Measurements from ENCODE around the gene NKPD1.

Gene NKPD1

DNA sequence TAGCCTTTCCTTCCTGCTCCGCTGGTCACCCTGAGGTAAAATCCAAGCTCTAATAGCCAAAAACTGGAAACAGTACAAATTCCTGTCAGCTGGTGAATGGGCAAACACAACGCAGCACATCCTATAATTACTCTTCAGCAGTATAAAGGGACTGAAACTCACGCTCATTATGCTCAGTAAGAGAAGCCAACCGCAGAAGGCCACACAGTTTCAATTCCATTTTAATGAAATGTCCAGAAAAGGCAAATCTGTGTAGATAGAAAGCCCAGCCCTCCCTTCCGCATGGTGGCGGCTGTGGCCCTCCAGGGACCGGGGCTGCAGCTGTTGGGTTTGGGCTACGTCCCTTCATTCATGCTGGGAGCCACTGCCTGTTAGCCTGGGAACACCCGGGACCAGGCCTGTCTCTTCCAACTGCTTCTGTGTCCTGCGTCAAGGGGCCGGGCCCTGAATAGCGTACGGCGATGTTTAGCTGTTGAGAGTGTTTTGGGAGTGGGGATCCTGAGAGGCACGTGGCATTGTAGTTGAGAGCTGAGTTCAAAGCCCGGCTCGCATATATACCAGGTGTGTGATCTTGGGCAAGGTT is 23.5 kb downstream of the NKPD1 start:
- H3K27me3 ChIP-seq (ENCODE audit: insufficient read depth, low read length) = no peaks in the 10 kb centered on the region
- H3K4me3 ChIP-seq (ENCODE audit: low read depth, low read length) = no peak overlapping the region
- no peaks in the 10 kb centered on the region for H3K36me3 ChIP-seq (ENCODE audit: insufficient read depth, low read length)
- no peak overlapping the region for H2AFZ ChIP-seq (ENCODE audit: low read length, unreplicated experiment)
- H3K79me2 ChIP-seq (ENCODE audit: control insufficient read depth, insufficient read depth, low read length, unreplicated experiment) = no peaks in the 10 kb centered on the region
- no peak overlapping the region for H3K27ac ChIP-seq (ENCODE audit: low read depth, low read length)
- no peaks in the 10 kb centered on the region for H3K4me1 ChIP-seq (ENCODE audit: control insufficient read depth, insufficient read depth, low read length, unreplicated experiment)

DNA sequence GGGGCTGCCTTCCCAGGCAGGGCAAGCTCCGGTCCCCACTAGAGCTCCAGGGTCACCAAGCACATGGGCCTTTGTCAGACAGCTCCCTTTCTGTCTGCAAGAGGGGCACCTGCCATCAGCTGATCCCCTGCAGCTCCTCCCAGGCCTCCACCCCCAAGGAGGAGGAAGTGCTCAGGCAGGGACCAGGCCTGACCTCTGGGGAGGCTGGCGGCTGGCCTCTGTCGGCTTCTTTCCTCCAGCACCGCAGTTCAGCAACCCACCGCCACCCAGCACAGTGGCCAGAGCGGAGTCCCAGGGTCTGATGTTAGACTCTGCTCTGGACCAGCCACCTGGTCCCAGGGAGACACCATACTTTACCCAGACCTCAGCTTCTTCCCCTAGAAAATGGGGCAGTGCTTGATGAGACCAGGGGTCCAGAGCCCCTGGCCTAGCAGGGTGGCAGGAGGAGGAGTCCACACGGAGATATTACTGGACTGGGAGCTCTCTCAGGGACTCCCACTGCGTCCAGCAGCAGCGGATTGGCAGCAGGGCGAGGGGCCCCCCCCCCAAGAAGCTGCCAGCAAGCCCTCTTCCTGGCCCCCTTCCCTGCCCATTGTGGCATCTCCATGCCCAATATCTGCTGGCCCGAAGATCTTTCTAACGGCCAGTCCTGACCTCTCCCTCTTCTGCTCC is 24.1 kb downstream of the NKPD1 start:
- no peaks in the 10 kb centered on the region for H3K79me2 ChIP-seq (ENCODE audit: control insufficient read depth, insufficient read depth, low read length, unreplicated experiment)
- H3K4me3 ChIP-seq (ENCODE audit: low read depth, low read length) = no peak overlapping the region
- H3K4me1 ChIP-seq (ENCODE audit: control insufficient read depth, insufficient read depth, low read length, unreplicated experiment) = no peaks in the 10 kb centered on the region
- H3K27ac ChIP-seq (ENCODE audit: low read depth, low read length) = no peak overlapping the region
- no peak overlapping the region for H2AFZ ChIP-seq (ENCODE audit: low read length, unreplicated experiment)
- no peaks in the 10 kb centered on the region for H3K36me3 ChIP-seq (ENCODE audit: insufficient read depth, low read length)
- no peaks in the 10 kb centered on the region for H3K27me3 ChIP-seq (ENCODE audit: insufficient read depth, low read length)

DNA sequence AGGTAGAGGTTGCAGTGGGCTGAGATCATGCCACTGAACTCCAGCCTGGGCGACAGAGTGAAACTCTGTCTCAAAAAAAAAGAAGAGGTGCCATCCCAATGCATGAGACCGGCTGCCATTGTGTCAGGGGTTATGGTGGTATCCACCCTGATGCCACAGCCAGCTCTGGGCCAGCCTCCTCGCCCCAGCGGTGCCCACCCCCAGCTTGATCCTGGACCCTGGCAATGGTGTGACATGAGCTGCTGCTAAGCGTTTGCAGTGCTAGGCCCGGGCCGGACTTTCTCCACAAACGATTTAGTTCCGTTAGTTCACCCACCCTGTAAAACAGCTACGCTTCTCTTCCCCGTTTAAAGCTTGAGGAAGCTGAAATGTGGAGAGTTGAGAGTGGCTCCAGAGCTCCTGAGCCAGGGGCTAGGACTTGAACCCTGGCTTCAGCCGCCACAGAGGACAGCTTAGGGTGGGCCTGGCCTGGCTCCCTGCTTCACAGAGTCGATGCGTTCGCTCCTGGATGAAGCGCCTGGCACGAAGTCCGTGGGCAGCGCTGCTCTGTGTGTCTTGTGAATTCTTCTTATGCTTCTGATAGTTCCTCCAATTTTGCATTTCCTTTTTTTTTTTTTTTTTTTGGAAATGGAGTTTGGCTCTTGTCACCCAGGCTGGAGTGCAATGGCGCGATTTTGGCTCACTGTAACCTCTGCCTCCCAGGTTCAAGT is 25.5 kb downstream of the NKPD1 start:
- Histone ChIP-seq H3K4me1 (ENCODE audit: control insufficient read depth, insufficient read depth, low read length, unreplicated experiment) (no peaks in the 10 kb centered on the region), H3K27ac (ENCODE audit: low read depth, low read length) (no peak overlapping the region), H2AFZ (ENCODE audit: low read length, unreplicated experiment) (no peak overlapping the region), H3K36me3 (ENCODE audit: insufficient read depth, low read length) (no peaks in the 10 kb centered on the region), H3K4me3 (ENCODE audit: low read depth, low read length) (no peak overlapping the region), H3K27me3 (ENCODE audit: insufficient read depth, low read length) (no peaks in the 10 kb centered on the region), H3K79me2 (ENCODE audit: control insufficient read depth, insufficient read depth, low read length, unreplicated experiment) (no peaks in the 10 kb centered on the region)

DNA sequence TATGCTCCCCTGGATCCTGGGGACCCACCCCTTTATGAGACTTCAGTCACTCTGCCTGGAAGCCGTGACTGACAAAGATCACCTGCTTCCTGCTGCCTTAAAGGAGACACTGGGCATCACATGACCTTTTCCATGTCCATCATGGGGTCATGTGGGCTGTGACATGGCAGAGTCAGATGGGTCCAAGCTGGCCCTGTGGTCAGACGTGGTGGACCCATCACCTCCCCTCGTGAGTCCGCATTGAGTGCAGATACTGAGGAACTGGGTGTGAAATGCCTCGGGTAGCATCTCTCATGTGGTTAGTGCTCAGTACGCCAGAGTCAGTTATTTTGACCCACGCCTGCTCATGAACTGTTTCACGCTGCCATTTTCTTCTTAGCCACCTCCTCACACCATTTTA is 27.1 kb downstream of the NKPD1 start:
- no peaks in the 10 kb centered on the region for H3K36me3 ChIP-seq (ENCODE audit: insufficient read depth, low read length)
- no peaks in the 10 kb centered on the region for H3K27me3 ChIP-seq (ENCODE audit: insufficient read depth, low read length)
- H3K4me3 ChIP-seq (ENCODE audit: low read depth, low read length) = no peak overlapping the region
- H3K79me2 ChIP-seq (ENCODE audit: control insufficient read depth, insufficient read depth, low read length, unreplicated experiment) = no peaks in the 10 kb centered on the region
- no peaks in the 10 kb centered on the region for H3K4me1 ChIP-seq (ENCODE audit: control insufficient read depth, insufficient read depth, low read length, unreplicated experiment)
- H3K27ac ChIP-seq (ENCODE audit: low read depth, low read length) = no peak overlapping the region
- no peak overlapping the region for H2AFZ ChIP-seq (ENCODE audit: low read length, unreplicated experiment)

DNA sequence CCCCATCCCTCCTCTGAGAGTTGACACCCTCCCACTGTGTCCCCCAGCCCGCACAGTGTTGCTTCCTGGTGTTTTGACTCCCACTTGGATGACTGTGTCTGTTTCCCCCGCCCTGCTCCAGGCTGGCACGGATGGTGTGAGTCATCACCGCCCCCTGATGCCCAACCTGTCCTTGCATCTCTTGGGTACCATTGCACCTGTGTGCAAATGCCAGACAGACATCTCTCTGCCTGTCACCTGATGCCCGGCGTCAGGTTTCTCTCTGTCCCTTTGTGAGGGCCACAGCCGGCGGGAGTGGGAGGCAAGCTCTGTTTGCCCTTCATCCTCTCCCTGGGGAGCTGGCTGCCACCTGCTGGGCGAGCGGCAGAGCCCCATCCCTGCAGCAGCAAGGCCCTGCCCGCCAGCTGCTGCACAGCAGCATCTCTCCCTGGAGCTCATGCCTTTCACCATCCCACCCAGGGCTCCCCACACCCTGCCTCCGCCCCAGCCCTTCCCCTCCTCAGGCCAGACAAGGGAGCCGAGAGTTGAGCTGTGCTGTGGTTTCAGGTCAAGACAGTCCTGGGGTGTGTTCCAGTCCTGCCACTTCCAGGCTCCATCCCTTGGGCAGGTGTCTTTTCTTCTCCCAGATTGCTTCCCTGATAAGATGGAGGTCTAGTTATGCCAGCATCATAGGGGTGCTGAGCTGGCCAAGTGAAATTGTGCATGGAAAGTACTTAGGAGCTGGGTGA is 29.7 kb downstream of the NKPD1 start:
- no peaks in the 10 kb centered on the region for H3K36me3 ChIP-seq (ENCODE audit: insufficient read depth, low read length)
- H3K27ac ChIP-seq (ENCODE audit: low read depth, low read length) = no peak overlapping the region
- H3K4me1 ChIP-seq (ENCODE audit: control insufficient read depth, insufficient read depth, low read length, unreplicated experiment) = no peaks in the 10 kb centered on the region
- H2AFZ ChIP-seq (ENCODE audit: low read length, unreplicated experiment) = no peak overlapping the region
- H3K4me3 ChIP-seq (ENCODE audit: low read depth, low read length) = no peak overlapping the region
- H3K27me3 ChIP-seq (ENCODE audit: insufficient read depth, low read length) = no peaks in the 10 kb centered on the region
- H3K79me2 ChIP-seq (ENCODE audit: control insufficient read depth, insufficient read depth, low read length, unreplicated experiment) = peaks cover 10% of the 10 kb centered on the region

DNA sequence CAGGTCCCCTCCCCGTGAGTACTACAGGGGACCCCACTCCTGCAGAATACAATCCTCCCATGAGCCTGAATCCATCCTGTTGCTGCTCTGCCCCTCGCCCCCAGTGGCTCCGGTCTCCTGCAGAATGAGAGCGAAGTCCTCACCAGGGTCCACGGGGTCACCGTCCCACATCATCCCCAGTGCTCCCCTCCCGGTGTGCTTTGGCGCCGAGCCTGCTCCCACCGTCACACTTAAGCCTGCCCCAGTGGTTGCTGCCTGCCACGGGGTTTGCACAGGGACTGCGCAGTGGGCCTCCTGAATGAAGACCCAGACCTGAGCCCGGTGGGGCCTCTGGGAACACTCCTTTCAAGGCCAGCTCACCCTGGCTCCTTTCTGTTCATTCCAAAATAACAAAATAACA is 30.5 kb downstream of the NKPD1 start:
- no peaks in the 10 kb centered on the region for H3K27me3 ChIP-seq (ENCODE audit: insufficient read depth, low read length)
- no peak overlapping the region for H3K27ac ChIP-seq (ENCODE audit: low read depth, low read length)
- no peak overlapping the region for H2AFZ ChIP-seq (ENCODE audit: low read length, unreplicated experiment)
- no peak overlapping the region for H3K4me3 ChIP-seq (ENCODE audit: low read depth, low read length)
- no peaks in the 10 kb centered on the region for H3K4me1 ChIP-seq (ENCODE audit: control insufficient read depth, insufficient read depth, low read length, unreplicated experiment)
- peaks cover 13% of the 10 kb centered on the region for H3K79me2 ChIP-seq (ENCODE audit: control insufficient read depth, insufficient read depth, low read length, unreplicated experiment)
- no peaks in the 10 kb centered on the region for H3K36me3 ChIP-seq (ENCODE audit: insufficient read depth, low read length)

DNA sequence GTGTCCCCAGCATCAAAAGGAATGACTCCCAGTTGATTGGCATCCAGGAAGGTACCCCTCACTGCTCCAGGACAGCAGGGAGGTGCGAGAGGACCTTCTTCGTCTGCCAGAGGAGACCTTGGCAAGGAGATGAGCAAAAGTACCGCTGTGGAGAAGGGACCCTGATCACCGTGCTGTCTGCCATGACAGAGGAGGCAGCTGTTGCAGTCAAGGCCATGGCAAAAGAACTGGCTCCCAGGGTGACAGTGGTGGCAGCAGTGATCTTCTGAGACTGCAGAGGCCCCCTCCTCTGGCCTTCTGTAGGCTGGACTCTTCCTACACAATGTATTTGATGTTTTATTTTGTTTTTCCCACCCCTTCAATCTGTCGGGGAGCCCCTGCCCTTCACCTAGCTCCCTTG is 32.0 kb downstream of the NKPD1 start:
- Histone ChIP-seq H3K36me3 (ENCODE audit: insufficient read depth, low read length) (no peaks in the 10 kb centered on the region), H3K27me3 (ENCODE audit: insufficient read depth, low read length) (no peaks in the 10 kb centered on the region), H3K4me1 (ENCODE audit: control insufficient read depth, insufficient read depth, low read length, unreplicated experiment) (no peaks in the 10 kb centered on the region), H2AFZ (ENCODE audit: low read length, unreplicated experiment) (no peak overlapping the region), H3K4me3 (ENCODE audit: low read depth, low read length) (no peak overlapping the region), H3K79me2 (ENCODE audit: control insufficient read depth, insufficient read depth, low read length, unreplicated experiment) (peaks cover 13% of the 10 kb centered on the region), H3K27ac (ENCODE audit: low read depth, low read length) (no peak overlapping the region)

DNA sequence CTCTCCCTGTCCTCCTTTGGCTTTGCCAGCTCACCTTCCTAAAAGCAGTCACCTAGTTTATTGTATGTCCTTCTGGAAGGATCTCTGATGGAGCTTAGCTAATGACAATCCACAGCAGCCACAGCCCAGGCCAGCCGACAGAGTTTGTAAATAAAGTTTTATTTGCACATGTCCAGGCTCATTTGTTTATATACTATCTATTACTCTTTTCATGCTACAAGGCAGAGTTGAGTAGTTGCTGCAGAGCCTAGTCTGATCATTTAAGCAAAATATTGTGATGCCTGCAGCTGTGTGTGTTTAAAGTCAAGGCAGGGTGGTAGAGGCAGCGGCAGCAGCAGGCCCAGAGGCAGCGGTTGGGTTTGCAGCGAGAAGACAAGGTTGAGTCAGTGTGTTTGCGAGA is 32.6 kb downstream of the NKPD1 start:
- no peak overlapping the region for H3K4me3 ChIP-seq (ENCODE audit: low read depth, low read length)
- no peaks in the 10 kb centered on the region for H3K4me1 ChIP-seq (ENCODE audit: control insufficient read depth, insufficient read depth, low read length, unreplicated experiment)
- peaks cover 13% of the 10 kb centered on the region for H3K79me2 ChIP-seq (ENCODE audit: control insufficient read depth, insufficient read depth, low read length, unreplicated experiment)
- no peaks in the 10 kb centered on the region for H3K27me3 ChIP-seq (ENCODE audit: insufficient read depth, low read length)
- no peaks in the 10 kb centered on the region for H3K36me3 ChIP-seq (ENCODE audit: insufficient read depth, low read length)
- no peak overlapping the region for H2AFZ ChIP-seq (ENCODE audit: low read length, unreplicated experiment)
- H3K27ac ChIP-seq (ENCODE audit: low read depth, low read length) = no peak overlapping the region

DNA sequence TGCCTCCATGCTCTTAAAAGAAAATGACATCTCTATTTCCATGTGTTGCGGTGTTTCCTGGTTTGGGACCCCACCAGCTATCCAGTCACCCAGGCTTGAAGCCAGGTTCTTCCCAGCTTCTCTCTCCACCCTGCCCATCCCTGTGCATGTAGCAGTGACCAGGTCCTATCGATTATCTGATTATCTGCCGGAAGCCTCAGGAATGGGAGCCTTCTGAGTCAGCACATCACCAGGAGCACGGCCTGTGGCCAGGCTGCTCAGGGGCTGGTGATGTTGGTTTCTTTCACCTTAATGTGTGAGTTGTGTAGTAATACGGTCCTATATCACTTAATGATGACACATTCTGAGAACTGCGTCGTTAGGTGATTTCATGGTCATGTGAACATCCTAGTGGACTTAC is 34.1 kb downstream of the NKPD1 start:
- Histone ChIP-seq H3K27me3 (ENCODE audit: insufficient read depth, low read length) (no peaks in the 10 kb centered on the region), H3K4me1 (ENCODE audit: control insufficient read depth, insufficient read depth, low read length, unreplicated experiment) (no peaks in the 10 kb centered on the region), H3K79me2 (ENCODE audit: control insufficient read depth, insufficient read depth, low read length, unreplicated experiment) (peaks cover 13% of the 10 kb centered on the region), H3K4me3 (ENCODE audit: low read depth, low read length) (no peak overlapping the region), H3K36me3 (ENCODE audit: insufficient read depth, low read length) (no peaks in the 10 kb centered on the region), H3K27ac (ENCODE audit: low read depth, low read length) (no peak overlapping the region), H2AFZ (ENCODE audit: low read length, unreplicated experiment) (no peak overlapping the region)

DNA sequence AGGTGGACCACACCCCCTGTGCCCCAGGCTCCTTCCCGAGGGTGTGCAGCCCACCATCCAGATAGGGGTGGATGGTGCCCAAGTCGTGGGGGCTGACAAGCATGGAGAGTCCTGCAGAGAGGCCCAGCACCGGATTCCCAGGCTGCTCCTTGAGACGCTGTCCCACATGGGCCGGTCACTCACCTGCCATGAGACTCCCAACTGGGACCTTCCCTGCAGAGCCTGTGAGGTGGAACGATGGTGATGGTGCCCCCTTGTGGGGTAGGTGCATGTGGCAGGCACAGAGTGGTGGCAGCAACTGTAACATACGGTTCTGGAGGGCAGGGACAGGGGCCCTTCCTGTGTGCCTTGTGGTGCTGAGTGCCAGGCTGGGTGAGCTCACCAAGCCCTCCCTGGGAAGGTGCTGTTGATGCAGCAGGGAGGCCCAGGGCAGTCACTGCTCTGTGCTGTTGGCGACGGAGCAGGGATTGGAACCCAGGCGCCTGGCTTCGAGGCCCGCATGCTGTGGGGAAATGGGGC is 34.7 kb downstream of the NKPD1 start:
- Histone ChIP-seq H3K27me3 (ENCODE audit: insufficient read depth, low read length) (no peaks in the 10 kb centered on the region), H3K79me2 (ENCODE audit: control insufficient read depth, insufficient read depth, low read length, unreplicated experiment) (peaks cover 13% of the 10 kb centered on the region), H2AFZ (ENCODE audit: low read length, unreplicated experiment) (no peak overlapping the region), H3K36me3 (ENCODE audit: insufficient read depth, low read length) (no peaks in the 10 kb centered on the region), H3K4me3 (ENCODE audit: low read depth, low read length) (no peak overlapping the region), H3K4me1 (ENCODE audit: control insufficient read depth, insufficient read depth, low read length, unreplicated experiment) (no peaks in the 10 kb centered on the region), H3K27ac (ENCODE audit: low read depth, low read length) (no peak overlapping the region)
